SIG-M5 treated with dmso at 0.1 percent for 504 hours (cell line): ENCODE measurements around the gene SLAMF6.
"Not testable (repeated sequence)": the region's sequence is repeated elsewhere in the genome, so short reads cannot be mapped to it uniquely, and the experiment has no call there.

Source experiments
- DNase-seq: peaks from one replicate; lab custom pipeline; 2025; ENCODE audit not compliant: unreplicated experiment; lab: John Stamatoyannopoulos, UW

The SLAMF6 gene

GRCh38 chr1:160544647-160545046, 21.6 kb upstream of the SLAMF6 start:
- peak; percentile 49 for DNase-seq

- no peak for DNase-seq
Measured at GRCh38 chr1:160542303-160542945, 19.4 kb upstream of the SLAMF6 start.

- DNase-seq = no peak
Measured at GRCh38 chr1:160541622-160542302, 18.7 kb upstream of the SLAMF6 start.

DNA sequence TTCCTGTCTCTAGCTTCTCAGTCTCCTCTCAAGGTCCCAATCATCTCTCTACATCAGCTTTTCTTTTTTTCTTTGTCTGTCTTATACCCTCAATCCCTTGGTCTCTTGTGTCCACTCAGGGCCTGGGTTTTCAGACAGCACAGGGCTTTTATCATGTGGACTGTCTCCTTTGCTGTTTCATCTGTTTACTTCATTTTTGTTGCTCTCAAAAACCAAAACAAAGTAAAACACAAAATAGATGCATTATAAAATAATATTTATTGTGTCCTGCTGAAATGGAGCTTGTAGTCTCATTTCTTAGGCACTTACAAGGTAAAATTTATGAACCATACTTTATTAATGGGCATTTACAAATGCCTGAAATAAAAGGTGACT, 17.8 kb upstream of the SLAMF6 start:
- DNase-seq = no peak

- peak; percentile 96 for DNase-seq
Measured at GRCh38 chr1:160539990-160540858, 17.2 kb upstream of the SLAMF6 start.

GRCh38 chr1:160539684-160539989, 16.6 kb upstream of the SLAMF6 start:
- no peak for DNase-seq

- no peak for DNase-seq
Measured at GRCh38 chr1:160538985-160539651, 16.1 kb upstream of the SLAMF6 start.

DNA sequence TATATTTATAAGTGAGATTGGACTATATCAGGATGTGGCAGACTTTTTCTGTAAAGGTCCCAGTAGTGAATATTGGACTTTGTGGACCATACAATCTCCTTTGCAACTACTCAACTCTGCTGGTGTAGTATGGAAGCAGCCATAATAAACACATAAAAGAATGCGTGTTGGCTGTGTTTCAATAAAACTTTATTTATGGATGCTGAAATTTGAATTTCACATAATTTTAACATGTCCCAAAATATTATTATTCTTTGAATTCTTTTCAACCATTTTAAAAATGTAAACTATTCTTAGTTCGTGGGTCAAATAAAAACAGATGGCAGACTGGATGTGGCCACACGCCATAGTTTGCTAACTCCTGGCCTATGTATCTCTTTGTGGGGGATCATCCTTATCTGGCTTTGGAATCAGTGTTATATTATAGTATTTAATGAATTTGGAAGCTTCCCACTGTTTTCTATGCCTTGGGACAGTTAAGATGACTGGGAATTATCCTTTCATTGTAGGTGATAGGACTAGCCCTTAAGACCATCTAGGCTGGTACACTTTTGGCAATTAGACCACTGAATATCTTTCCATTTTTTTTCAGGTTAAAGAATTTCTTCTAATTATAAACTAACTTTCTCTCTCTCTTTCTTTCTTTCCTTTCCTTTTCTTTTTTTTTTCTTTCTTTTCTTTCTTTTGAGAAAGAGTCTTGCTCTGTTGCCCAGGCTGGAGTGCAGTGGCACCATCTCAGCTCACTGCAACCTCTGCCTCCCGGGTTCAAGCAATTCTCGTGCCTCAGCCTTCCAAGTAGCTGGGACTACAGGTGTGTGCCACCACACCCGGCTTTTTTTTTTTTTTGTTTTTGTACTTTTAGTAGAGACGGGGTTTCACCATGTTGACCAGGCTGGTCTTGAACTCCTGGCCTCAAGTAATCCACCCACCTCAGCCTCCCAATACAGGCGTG, 14.9 kb upstream of the SLAMF6 start:
- no peak for DNase-seq

- no peak for DNase-seq
Measured at GRCh38 chr1:160534823-160535605, 12.0 kb upstream of the SLAMF6 start.

DNA sequence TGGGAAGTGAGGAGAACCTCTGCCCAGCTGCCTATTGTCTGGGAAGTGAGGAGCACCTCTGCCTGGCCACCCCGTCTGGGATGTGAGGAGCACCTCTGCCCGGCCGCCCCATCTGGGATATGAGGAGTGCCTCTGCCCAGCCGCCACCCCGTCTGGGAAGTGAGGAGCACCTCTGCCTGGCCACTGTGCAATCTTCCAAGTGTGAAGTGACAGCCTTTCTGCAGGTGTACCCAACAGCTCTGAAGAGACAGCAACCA, 9.4 kb upstream of the SLAMF6 start:
- not testable (repeated sequence) for DNase-seq

DNA sequence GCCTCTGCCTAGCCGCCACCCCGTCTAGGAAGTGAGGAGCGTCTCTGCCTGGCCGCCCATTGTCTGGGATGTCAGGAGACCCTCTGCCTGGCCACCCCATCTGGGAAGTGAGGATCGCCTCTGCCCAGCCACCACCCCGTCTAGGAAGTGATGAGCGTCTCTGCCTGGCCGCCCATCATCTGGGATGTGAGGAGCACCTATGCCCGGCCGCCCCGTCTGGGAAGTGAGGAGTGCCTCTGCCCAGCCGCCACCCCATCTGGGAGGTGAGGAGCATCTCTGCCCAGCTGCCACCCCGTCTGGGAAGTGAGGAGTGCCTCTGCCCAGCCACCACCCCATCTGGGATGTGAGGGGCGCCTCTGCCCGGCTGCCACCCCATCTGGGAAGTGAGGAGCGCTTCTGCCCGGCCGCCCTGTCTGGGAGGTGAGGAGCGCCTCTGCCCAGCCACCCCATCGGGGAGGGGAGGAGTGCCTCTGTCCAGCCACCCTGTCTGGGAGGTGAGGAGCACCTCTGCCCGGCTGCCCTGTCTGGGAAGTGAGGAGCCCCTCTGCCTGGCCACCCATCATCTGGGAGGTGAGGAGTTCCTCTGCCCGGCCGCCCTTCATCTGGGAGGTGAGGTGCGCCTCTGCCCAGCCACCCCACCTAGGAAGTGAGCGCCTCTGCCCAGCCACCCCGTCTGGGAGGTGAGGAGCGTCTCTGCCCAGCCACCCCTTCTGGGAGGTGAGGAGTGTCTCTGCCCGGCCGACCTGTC, 8.9 kb upstream of the SLAMF6 start:
- not testable (repeated sequence) for DNase-seq

DNA sequence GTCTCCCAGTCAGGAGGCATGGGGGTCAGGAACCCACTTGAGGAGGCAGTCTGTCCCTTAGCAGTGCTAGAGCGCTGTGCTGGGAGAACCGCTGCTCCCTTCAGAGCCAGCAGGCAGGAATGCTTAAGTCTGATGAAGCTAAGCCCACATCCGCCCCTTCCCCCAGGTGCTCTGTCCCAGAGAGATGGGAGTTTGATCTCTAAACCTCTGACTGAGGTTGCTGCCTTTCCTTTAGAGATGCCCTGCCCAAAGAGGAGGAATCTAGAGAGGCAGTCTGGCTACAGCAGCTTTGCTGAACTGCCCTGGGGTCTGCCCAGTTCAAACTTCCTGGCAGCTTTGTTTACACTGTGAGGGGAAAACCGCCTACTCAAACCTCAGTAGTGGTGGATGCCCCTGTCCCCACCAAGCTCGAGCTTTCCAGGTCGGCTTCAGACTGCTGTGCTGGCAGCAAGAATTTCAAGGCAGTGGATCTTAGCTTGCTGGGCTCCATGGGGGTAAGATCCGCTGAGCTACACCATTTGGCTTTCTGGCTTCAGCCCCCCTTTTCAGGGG, 6.4 kb upstream of the SLAMF6 start:
- DNase-seq = not testable (repeated sequence)

- DNase-seq = not testable (repeated sequence)
Measured at GRCh38 chr1:160523789-160524188, 734 bp upstream of the SLAMF6 start.

DNA sequence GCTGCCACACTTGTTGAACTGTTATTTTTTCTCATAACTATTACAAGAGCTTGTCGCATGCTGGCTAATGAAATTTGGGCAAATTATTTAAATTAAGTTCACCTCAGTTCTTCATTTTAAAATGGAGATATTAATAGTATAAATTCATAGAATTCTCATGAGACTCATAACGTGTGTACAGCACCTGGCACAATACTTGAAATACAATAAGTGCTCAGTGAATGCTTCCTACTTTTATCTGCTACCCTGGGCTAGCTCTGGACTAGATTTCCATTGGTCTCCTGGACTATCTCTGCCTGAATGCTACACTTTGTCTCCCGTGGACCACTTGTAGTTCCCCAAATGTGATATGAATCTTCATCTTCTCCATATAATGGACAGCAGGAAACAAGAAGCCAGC, 919 bp downstream of the SLAMF6 start:
- DNase-seq = no peak

DNA sequence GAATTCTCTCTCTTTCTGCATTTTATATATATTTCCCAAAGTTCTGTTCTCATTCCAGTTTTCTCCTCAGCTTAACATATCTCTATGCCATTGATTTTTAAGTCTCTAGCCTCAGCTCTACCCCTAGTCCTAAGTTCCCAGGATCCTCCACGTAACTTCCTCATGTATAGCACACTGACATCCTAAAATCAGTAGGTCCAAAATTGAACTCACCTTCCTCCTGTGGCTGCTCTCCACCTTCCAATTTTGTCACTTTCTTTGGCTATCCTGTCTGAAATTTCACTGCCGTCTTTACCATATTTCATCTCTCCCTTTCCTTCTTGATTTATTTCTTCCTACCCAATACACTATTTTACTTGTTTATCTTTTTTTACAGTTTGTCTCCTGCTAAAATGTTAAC, 1.5 kb downstream of the SLAMF6 start:
- no peak for DNase-seq

- DNase-seq = no peak
Measured at GRCh38 chr1:160520999-160521398, 2.1 kb downstream of the SLAMF6 start.

- DNase-seq = no peak
Measured at GRCh38 chr1:160520582-160520981, 2.5 kb downstream of the SLAMF6 start.

DNA sequence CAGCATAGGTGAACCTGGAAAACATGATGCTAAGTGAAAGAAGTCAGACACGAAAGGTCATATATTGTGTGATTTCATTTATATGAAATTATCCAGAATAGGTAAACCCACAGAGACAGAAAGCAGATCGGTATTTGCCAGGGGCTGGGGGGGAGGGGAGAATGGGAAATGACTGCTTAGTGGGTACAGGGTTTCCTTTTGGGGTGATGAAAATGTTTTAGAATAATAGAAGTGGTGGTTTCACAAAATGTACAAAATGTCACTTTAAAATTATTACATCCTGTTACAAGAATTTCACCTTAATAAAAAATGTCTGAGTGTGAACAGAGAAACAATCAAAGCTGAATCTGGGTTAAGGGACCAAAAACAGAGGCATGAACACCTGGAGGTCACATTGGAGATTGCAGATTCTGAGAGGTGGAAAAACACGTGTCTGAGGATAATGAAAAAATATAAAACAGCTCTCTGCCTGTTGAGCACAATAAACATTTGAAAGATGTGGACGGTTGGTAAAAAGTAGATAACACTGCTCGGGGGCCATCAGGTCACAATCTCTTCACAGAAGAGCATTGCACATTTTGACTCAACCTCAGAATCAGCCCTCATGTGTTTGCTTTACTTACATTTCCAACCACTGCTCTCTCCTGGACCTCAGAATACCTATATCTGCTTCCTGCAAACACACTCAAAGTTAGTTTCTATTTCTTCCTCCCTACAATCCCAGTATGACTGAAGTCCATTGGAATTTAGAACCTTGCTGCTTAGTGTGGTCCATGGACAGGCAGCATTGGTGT, 3.2 kb downstream of the SLAMF6 start:
- no peak for DNase-seq
